Epithelial cell of proximal tubule (primary cell): ENCODE measurements around the gene RBP4. TPM values are rescaled to one million over a fixed set of nuclear protein-coding genes. Genes with fewer than 3 reads are reported as not detected.

Source experiments
- DNase-seq: peaks from one replicate; pipeline ENCODE4 v3.0.0-alpha.2; 2011; ENCODE audit warnings: low read depth
- H3K4me3 ChIP-seq: 2 replicates; pipeline ENCODE4 v1.5.1; 2011; ENCODE audit warnings: low read depth, mild to moderate bottlenecking, low read length
- total RNA-seq: library from RNA; depleted of rRNA; stranded (reverse); fragments of >200 nt; gene quantifications from 2 replicates; pipeline ENCODE4 v1.2.3, GENCODE V29; 2015
- TF ChIP-seq, protein P1 (sequence below): conservative IDR thresholded peaks from 2 replicates; pipeline ENCODE4 v1.5.1; 2012; ENCODE audit warnings: low read depth, mild to moderate bottlenecking, low read length

RBP4 gene
- total RNA-seq, 1 donor from 2014 or later: 2.4 TPM

DNA sequence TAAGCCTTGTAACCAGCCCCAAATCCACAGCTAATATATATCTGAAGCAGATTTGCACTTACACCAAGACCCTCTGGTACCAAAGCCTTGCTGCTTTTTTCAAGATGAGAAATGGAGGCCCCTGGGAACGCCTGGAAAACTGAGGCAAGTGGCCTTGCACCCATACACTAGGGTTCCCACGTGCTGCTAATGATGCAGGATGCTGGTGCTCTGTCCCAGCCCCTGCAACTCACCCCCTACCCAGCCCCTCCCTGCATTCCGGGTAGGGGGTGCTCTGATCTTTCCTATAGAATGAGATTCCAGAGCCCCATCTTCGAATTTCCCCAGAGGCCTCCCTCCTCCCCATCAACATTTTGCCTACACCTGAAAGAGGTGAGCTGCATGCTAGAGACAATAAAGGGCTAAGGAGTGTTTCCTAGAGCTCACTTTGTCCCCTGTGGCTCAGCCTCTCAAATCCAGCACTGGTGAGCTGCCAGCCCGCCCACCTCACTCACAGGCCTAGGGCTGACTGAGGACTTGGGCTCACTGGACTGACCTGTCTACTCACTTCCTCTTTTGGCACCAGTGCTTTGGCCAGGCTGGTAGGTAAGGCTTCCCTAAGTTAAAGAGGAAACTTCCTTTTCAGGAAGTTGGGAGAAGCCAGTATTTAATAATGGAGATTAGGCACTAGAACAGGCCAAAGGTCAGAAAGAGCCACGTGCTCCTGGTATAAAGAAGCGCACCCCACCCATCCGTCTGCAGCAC is 9.8 kb downstream of the RBP4 start:
- H3K4me3 ChIP-seq: no peak overlapping the region
- TF ChIP-seq, protein P1, sequence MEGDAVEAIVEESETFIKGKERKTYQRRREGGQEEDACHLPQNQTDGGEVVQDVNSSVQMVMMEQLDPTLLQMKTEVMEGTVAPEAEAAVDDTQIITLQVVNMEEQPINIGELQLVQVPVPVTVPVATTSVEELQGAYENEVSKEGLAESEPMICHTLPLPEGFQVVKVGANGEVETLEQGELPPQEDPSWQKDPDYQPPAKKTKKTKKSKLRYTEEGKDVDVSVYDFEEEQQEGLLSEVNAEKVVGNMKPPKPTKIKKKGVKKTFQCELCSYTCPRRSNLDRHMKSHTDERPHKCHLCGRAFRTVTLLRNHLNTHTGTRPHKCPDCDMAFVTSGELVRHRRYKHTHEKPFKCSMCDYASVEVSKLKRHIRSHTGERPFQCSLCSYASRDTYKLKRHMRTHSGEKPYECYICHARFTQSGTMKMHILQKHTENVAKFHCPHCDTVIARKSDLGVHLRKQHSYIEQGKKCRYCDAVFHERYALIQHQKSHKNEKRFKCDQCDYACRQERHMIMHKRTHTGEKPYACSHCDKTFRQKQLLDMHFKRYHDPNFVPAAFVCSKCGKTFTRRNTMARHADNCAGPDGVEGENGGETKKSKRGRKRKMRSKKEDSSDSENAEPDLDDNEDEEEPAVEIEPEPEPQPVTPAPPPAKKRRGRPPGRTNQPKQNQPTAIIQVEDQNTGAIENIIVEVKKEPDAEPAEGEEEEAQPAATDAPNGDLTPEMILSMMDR: no peak
- DNase-seq: no peak

DNA sequence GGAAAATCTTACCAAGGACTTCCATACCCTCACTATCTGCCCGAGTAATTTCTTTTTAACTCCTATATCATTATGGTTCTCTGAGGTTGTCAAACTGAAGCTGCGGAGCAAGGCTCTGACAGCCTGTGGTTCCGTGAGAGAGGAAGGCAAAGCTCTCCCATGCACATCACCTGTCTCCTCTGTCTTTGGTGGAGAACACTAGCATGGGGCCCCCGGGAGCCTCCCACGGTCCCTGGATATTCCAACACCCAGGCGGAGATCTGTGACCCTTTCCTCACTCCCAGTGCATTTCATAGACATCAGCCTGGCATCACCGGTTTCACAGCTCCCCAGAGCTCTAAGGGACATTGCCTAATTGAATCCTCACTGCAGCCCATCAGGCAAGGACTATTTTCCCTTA is 10.4 kb downstream of the RBP4 start:
- H3K4me3 ChIP-seq: no peak overlapping the region
- no peak for DNase-seq
- TF ChIP-seq, protein P1: no peak

DNA sequence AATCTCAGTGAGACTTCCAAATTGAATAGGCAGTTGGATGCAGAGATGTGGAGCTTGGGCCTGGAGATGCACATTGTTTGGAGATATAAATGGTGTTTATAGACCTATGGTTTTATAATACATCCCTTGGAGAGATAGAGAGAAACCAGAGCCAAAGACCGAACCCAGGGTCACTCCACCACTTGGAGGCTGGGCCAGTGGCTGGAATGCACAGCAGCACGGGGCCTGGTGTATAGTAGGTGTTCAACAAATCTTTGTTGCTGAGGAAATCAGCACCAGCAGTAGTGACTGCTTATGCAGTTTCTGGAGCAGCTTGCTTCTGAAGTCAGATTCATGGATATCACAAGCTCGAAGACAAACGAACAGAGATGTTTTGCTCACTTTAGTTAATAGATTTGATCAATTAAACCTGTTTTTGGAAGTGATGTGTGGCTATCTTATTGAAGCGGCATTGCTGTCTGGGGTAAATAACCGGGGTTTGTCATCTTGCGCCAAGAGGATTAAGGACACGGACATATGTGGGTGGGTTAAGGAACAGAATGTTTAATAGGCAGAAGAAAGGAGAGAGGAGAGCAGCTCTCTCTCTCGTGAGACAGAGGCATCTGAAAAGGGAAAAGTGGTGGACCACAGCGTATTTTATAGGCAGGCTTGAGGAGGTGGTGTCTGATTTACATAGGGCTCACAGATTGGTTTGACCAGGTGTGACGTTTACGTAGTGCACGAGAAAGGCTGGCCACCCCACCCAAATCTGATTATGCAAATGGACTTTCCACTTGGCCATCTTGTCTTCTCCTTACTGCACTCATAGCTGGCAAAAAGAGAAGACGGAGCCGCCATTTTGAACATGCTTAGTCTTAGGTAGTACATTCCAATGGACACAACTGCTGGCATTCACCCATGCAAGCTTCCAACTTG is 11.1 kb downstream of the RBP4 start:
- TF ChIP-seq, protein P1: no peak
- no peak overlapping the region for H3K4me3 ChIP-seq
- DNase-seq: no peak

DNA sequence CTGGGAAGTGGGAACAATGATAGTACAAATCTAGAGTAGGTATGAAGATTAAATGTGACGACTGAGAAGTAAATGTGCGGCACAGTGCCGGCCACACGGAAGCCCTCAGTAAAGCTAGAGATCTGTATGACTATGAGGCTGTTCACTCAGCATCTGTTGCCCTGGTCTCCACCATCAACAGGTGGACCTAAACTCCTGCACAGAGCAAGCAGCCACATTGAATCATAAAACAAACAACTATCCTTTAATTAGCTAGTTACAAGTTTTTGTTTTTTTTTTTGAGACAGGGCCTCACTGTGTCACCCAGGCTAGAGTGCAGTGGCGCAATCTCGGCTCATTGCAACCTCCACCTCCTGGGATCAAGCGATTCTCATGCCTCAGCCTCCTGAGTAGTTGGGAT is 16.6 kb downstream of the RBP4 start:
- no peak for DNase-seq
- H3K4me3 ChIP-seq: no peak overlapping the region
- TF ChIP-seq, protein P1: no peak

DNA sequence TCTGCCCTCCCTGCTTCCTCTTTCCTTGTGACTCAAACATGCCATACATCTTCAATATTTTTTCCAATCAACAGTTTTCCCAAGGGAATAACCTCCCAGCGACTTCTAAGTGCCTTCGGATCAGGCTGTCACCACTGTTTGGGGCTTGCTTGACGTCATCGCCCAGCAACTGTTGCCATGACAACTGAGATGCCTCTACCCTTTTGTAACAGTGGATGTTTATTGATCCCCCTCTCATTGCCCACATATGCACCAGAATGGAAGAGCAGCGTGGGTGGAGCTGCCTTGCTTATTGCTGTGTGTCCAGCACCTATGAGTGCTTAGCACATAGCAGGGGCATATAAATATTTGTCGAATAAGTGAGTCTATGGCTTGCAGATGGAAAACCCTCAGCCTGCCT is 20.2 kb downstream of the RBP4 start:
- no peak for DNase-seq
- H3K4me3 ChIP-seq: no peak overlapping the region
- TF ChIP-seq, protein P1: no peak

DNA sequence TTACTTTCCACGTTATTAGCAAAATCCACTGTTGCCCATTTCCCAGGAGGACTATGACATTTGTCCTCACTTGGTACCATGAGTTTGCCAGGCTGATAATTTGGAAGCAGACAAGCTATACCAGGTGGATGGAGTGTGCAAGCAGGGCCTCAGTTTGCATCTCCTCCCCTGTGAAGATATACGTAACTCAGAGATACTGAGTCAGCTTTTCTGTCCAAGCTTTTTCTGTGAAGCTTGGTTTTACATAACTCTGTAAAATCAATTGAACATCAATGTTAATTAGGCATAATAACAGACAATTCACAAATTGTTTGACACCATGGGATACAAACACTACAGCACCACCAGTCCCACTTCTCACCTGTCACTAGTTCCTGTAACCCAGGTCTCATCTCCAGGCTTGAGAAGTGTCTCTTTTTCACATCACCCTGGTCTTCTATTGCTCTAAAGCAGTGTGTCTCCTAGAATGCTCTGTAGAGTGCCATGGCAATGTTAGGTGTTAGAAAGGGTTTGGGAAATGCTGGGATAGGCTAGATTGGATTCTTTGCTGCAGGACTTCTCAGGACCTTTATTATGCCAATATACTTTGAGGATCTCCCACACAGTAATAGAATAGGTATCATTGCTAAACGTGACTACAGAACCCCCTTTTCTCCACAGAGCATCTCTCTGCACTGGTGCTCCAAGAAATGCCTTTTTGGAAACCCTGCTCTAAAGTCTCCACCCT is 20.9 kb downstream of the RBP4 start:
- H3K4me3 ChIP-seq: no peak overlapping the region
- DNase-seq: no peak
- TF ChIP-seq, protein P1: no peak
